ENCODE results near the gene MTR. TPM values are rescaled to one million over a fixed set of nuclear protein-coding genes. Genes with fewer than 3 reads are reported as not detected.

Gene MTR
- total RNA-seq, 4 donors from 2014 or later, result 29.7 to 43.4 (median 34.6) TPM

GRCh38 chr1:236833575-236833974 is 38.5 kb downstream of the MTR start:
- TF ChIP-seq CTCF (IDR thresholded peaks at IDR 0.05) (no peak), POLR2A (IDR thresholded peaks at IDR 0.05; ENCODE audit: low read depth) (no peak), EP300 (IDR thresholded peaks at IDR 0.05) (no peak), POLR2AphosphoS5 (IDR thresholded peaks at IDR 0.05) (no peak)
- Histone ChIP-seq H3K36me3 (peaks cover 43 to 100% (median 83%) of the 10 kb centered on the region in 4 donors), H3K4me3 (no peak overlapping the region), H3K27me3 (no peaks in the 10 kb centered on the region), H3K9me3 (no peaks in the 10 kb centered on the region), H3K27ac (replicated peaks in 1 of 4) (no peak overlapping the region), H3K4me1 (no peaks in the 10 kb centered on the region)
- intact Hi-C loops (cut with DNase I), result no loop called here
- no peak for DNase-seq (ENCODE audit: extremely low spot score)
- 89% methylated on average over 2 of the region's 2 CpGs for WGBS

- no peak for DNase-seq (ENCODE audit: extremely low spot score)
- no peaks in the 10 kb centered on the region for H3K4me1 ChIP-seq
- intact Hi-C loops (cut with DNase I), result no loop called here
Measured at GRCh38 chr1:236834876-236835275, 39.8 kb downstream of the MTR start.

GRCh38 chr1:236835491-236835890 is 40.4 kb downstream of the MTR start:
- no peak for TF ChIP-seq POLR2A (IDR thresholded peaks at IDR 0.05; ENCODE audit: low read depth)
- TF ChIP-seq POLR2AphosphoS5 (IDR thresholded peaks at IDR 0.05), result no peak
- TF ChIP-seq EP300 (IDR thresholded peaks at IDR 0.05), result no peak
- no peak for TF ChIP-seq CTCF (IDR thresholded peaks at IDR 0.05)
- H3K36me3 ChIP-seq, result peaks cover 39 to 100% (median 86%) of the 10 kb centered on the region in 4 donors

More at GRCh38 chr1:236834876-236835275, 39.8 kb downstream of the MTR start:
- Histone ChIP-seq H3K9me3 (no peaks in the 10 kb centered on the region), H3K27ac (replicated peaks in 1 of 4) (no peak overlapping the region), H3K36me3 (peaks cover 41 to 100% (median 87%) of the 10 kb centered on the region in 4 donors), H3K4me3 (no peak overlapping the region), H3K27me3 (no peaks in the 10 kb centered on the region)
- TF ChIP-seq POLR2AphosphoS5 (IDR thresholded peaks at IDR 0.05) (no peak), EP300 (IDR thresholded peaks at IDR 0.05) (no peak), POLR2A (IDR thresholded peaks at IDR 0.05; ENCODE audit: low read depth) (no peak), CTCF (IDR thresholded peaks at IDR 0.05) (no peak)
- 83% methylated on average over 4 of the region's 4 CpGs for WGBS

GRCh38 chr1:236836157-236836556 is 41.1 kb downstream of the MTR start:
- intact Hi-C loops (cut with DNase I), result no loop called here
- Histone ChIP-seq H3K27ac (replicated peaks in 1 of 4) (no peak overlapping the region), H3K36me3 (peaks cover 43 to 100% (median 84%) of the 10 kb centered on the region in 4 donors), H3K9me3 (no peaks in the 10 kb centered on the region), H3K4me1 (no peaks in the 10 kb centered on the region), H3K4me3 (no peak overlapping the region), H3K27me3 (no peaks in the 10 kb centered on the region)
- 85% methylated on average over 5 of the region's 5 CpGs for WGBS
- DNase-seq (ENCODE audit: extremely low spot score), result no peak
- no peak for TF ChIP-seq EP300 (IDR thresholded peaks at IDR 0.05)
- no peak for TF ChIP-seq POLR2A (IDR thresholded peaks at IDR 0.05; ENCODE audit: low read depth)
- no peak for TF ChIP-seq CTCF (IDR thresholded peaks at IDR 0.05)
- TF ChIP-seq POLR2AphosphoS5 (IDR thresholded peaks at IDR 0.05), result no peak

More at GRCh38 chr1:236835491-236835890, 40.4 kb downstream of the MTR start:
- Histone ChIP-seq H3K4me1 (no peaks in the 10 kb centered on the region), H3K9me3 (no peaks in the 10 kb centered on the region), H3K4me3 (no peak overlapping the region), H3K27ac (replicated peaks in 1 of 4) (no peak overlapping the region), H3K27me3 (no peaks in the 10 kb centered on the region)
- WGBS, result 87% methylated on average over 4 of the region's 4 CpGs
- intact Hi-C loops (cut with DNase I), result no loop called here
- DNase-seq (ENCODE audit: extremely low spot score), result no peak

GRCh38 chr1:236837115-236837514 is 42.0 kb downstream of the MTR start:
- peaks cover 39 to 97% (median 83%) of the 10 kb centered on the region in 4 donors for H3K36me3 ChIP-seq
- no peaks in the 10 kb centered on the region for H3K4me1 ChIP-seq
- TF ChIP-seq EP300 (IDR thresholded peaks at IDR 0.05), result no peak
- no peak for TF ChIP-seq CTCF (IDR thresholded peaks at IDR 0.05)
- TF ChIP-seq POLR2A (IDR thresholded peaks at IDR 0.05; ENCODE audit: low read depth), result no peak
- TF ChIP-seq POLR2AphosphoS5 (IDR thresholded peaks at IDR 0.05), result no peak
- H3K4me3 ChIP-seq, result no peak overlapping the region
- intact Hi-C loops (cut with DNase I), result no loop called here
- no peaks in the 10 kb centered on the region for H3K27me3 ChIP-seq
- WGBS, result 92% methylated on average over 4 of the region's 4 CpGs
- no peak overlapping the region for H3K27ac ChIP-seq (replicated peaks in 1 of 4)
- no peaks in the 10 kb centered on the region for H3K9me3 ChIP-seq
- no peak for DNase-seq (ENCODE audit: extremely low spot score)
